PC-3 (cell line): ENCODE results near the gene SELL.

Source experiments
- EZH2 ChIP-seq: fragments of 300-600 bp; sonication (generic); IDR thresholded peaks from one replicate; pipeline ENCODE4 v1.6.1; 2017; ENCODE audit warnings: antibody characterized with exemption, mild to moderate bottlenecking, low read length; ENCODE audit not compliant: unreplicated experiment
- TF ChIP-seq, protein P1 (sequence below): fragments of 300-600 bp; sonication (generic); conservative IDR thresholded peaks from 2 replicates; pipeline ENCODE4 v1.5.1; 2017; ENCODE audit warnings: antibody characterized with exemption, low read depth, mild to moderate bottlenecking, low read length

DNA sequence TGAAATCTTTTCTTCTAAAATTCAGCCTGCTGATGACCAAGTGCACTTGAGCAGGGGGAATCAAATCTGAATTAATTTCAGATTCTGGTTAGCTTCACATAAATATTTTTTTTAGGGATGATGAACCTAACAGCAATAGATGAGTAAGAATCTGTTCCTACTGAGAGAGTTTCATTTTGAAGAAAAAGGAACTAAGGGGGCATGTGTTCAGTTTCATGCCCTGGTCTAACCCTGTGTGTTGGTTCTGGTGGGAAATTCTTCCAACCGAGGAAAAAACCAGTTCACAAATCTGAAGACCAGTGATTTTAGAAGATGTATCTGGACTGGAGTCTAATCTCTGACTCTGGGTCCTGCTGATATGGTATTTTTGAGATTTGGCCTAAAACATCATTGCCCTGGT lies 13.7 kb downstream of the SELL start:
- TF ChIP-seq, protein P1, sequence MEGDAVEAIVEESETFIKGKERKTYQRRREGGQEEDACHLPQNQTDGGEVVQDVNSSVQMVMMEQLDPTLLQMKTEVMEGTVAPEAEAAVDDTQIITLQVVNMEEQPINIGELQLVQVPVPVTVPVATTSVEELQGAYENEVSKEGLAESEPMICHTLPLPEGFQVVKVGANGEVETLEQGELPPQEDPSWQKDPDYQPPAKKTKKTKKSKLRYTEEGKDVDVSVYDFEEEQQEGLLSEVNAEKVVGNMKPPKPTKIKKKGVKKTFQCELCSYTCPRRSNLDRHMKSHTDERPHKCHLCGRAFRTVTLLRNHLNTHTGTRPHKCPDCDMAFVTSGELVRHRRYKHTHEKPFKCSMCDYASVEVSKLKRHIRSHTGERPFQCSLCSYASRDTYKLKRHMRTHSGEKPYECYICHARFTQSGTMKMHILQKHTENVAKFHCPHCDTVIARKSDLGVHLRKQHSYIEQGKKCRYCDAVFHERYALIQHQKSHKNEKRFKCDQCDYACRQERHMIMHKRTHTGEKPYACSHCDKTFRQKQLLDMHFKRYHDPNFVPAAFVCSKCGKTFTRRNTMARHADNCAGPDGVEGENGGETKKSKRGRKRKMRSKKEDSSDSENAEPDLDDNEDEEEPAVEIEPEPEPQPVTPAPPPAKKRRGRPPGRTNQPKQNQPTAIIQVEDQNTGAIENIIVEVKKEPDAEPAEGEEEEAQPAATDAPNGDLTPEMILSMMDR, result no peak
- no peak for TF ChIP-seq EZH2
